ENCODE results near the gene LSS. TPM values are rescaled to one million over a fixed set of nuclear protein-coding genes. Genes with fewer than 3 reads are reported as not detected.

Gene LSS
- total and polyA plus RNA-seq, 2 of the 8 experiments (the other 6 are each of a cell fraction or from before 2014, with no cell fraction given), result 96.1 to 123 TPM

GRCh38 chr21:46156678-46157077 is 71.9 kb downstream of the LSS start:
- no peak overlapping the region for H2AK5ac ChIP-seq (ENCODE audit: low read depth, low read length)
- H3K14ac ChIP-seq (ENCODE audit: insufficient read length), result no peak overlapping the region
- no peak overlapping the region; the same call in 1 of the 2 replicates for H2BK5ac ChIP-seq (ENCODE audit: low read depth, low read length)
- no peaks in the 10 kb centered on the region for H3K27me3 ChIP-seq (replicated peaks in 1 of 4; ENCODE audit: control insufficient read depth in 3 of 4, extremely low read depth in 1 of 4, insufficient read depth in 3 of 4, low read length in 3 of 4)
- no peak overlapping the region for H3K27ac ChIP-seq (ENCODE audit: low read depth, low read length)
- no peak overlapping the region for H2AFZ ChIP-seq (ENCODE audit: low read length)
- H3K23ac ChIP-seq (ENCODE audit: insufficient read length), result no peak overlapping the region
- peaks cover 4 to 19% of the 10 kb centered on the region in 2 experiments; a peak in 2 of 4 replicates for H3K9me3 ChIP-seq (ENCODE audit: insufficient read depth in 2 of 2, low read depth in 1 of 2, low read length in 1 of 2)
- H3K4ac ChIP-seq (replicated peaks; ENCODE audit: insufficient read length, low read depth, low read length), result no peak overlapping the region
- no peak overlapping the region for H2BK15ac ChIP-seq (ENCODE audit: low read length)
- TF ChIP-seq RFX5 (IDR thresholded peaks at IDR 0.05; ENCODE audit: borderline replicate concordance, low read depth, low read length) (no peak), KDM1A (IDR thresholded peaks at IDR 0.05; ENCODE audit: borderline replicate concordance, low read length) (no peak), SIN3A (conservative IDR thresholded peaks at IDR 0.05 in 1 of 2, IDR thresholded peaks at IDR 0.05 in 1 of 2; ENCODE audit: low read depth in 1 of 2, low read length in 2 of 2) (no peak), SIX5 (IDR thresholded peaks at IDR 0.05; ENCODE audit: low read depth, low read length) (no peak), KDM4A (IDR thresholded peaks at IDR 0.05; ENCODE audit: low read depth, low read length, severe bottlenecking) (no peak), BRCA1 (IDR thresholded peaks at IDR 0.05; ENCODE audit: low read depth, low read length) (no peak), EP300 (IDR thresholded peaks at IDR 0.05; ENCODE audit: borderline replicate concordance in 1 of 2, low read depth in 2 of 2, low read length in 2 of 2) (no peak), HDAC6 (IDR thresholded peaks at IDR 0.05; ENCODE audit: low read depth, low read length) (no peak), NANOG (IDR thresholded peaks at IDR 0.05; ENCODE audit: insufficient read depth, low read depth, low read length, poor library complexity, severe bottlenecking) (no peak), E2F6 (IDR thresholded peaks at IDR 0.05) (no peak), BACH1 (IDR thresholded peaks at IDR 0.05; ENCODE audit: low read length) (no peak)
- no peaks in the 10 kb centered on the region; the same call in 1 of the 2 replicates for H3K79me1 ChIP-seq (ENCODE audit: low read depth, low read length)
- no peak overlapping the region for H2BK12ac ChIP-seq (ENCODE audit: low read depth, low read length)
- no peak overlapping the region for H2BK20ac ChIP-seq (ENCODE audit: low read length)
- no peak overlapping the region for H2BK120ac ChIP-seq (replicated peaks; ENCODE audit: low read depth, low read length)
- H4K5ac ChIP-seq (ENCODE audit: insufficient read length, low read depth, low read length), result no peak overlapping the region
- peaks cover 0 to 17% (median 12%) of the 10 kb centered on the region in 4 experiments; a peak in 5 of 7 replicates for H3K4me1 ChIP-seq (replicated peaks in 1 of 4; ENCODE audit: control insufficient read depth in 3 of 4, insufficient read depth in 4 of 4, low read length in 3 of 4)
- no peak overlapping the region for H3K4me2 ChIP-seq (ENCODE audit: insufficient read depth in 1 of 2, low read depth in 2 of 2, low read length in 2 of 2)
- no peak overlapping the region for H3K18ac ChIP-seq (ENCODE audit: extremely low read depth, low read length)
- no peak overlapping the region for H3K56ac ChIP-seq (replicated peaks; ENCODE audit: insufficient read length, low read depth, low read length)
- WGBS, 2 experiments (ENCODE audit: extremely low coverage in 1 of 2, insufficient coverage in 1 of 2, insufficient read length in 1 of 2, insufficient replicate concordance in 2 of 2, low coverage in 1 of 2, low lambda C conversion rate in 2 of 2, missing lambda C conversion rate in 1 of 2), result 88% methylated on average over 10 of the region's 10 CpGs; no CpG with 5 or more reads in 1 of the 2 experiments
- no peaks in the 10 kb centered on the region for H3K23me2 ChIP-seq (ENCODE audit: low read depth, low read length)
- ChIA-PET POLR2A (ENCODE audit: partially characterized antibody) (no interaction called here), CTCF (ENCODE audit: partially characterized antibody) (interaction anchor here (1.5 kb wide), 1 partner anchor 14 kb away, joined by 5 read pairs; no protein-coding TSS in a partner anchor)
- peaks cover 0 to 12% (median 6%) of the 10 kb centered on the region in 4 experiments; a peak in 5 of 8 replicates for H3K36me3 ChIP-seq (ENCODE audit: control insufficient read depth in 2 of 4, insufficient read depth in 4 of 4, low read length in 3 of 4)
- H4K8ac ChIP-seq (ENCODE audit: extremely low read depth, insufficient read depth, low read length), result no peak overlapping the region
- no peak for FAIRE-seq
- H3K79me2 ChIP-seq (ENCODE audit: control insufficient read depth in 1 of 2, insufficient read depth in 2 of 2, low read length in 2 of 2), result no peaks in the 10 kb centered on the region
- DNase-seq (ENCODE audit: low read depth in 1 of 2, low spot score in 2 of 2), result peak in 1 of 2 experiments; percentile 38
- H4K91ac ChIP-seq (replicated peaks; ENCODE audit: insufficient read length, low read length), result no peak overlapping the region
- no peak overlapping the region for H3K4me3 ChIP-seq (ENCODE audit: extremely low read depth in 1 of 4, insufficient read depth in 2 of 4, low read depth in 3 of 4, low read length in 4 of 4)
- no peak overlapping the region for H3K9ac ChIP-seq (replicated peaks in 1 of 4; ENCODE audit: extremely low read depth in 1 of 4, low read depth in 3 of 4, low read length in 3 of 4)
- peaks cover 0 to 4% of the 10 kb centered on the region in 2 experiments for H4K20me1 ChIP-seq (replicated peaks in 1 of 2; ENCODE audit: control insufficient read depth in 1 of 2, insufficient read depth in 2 of 2, low read length in 2 of 2)

Measured in H1 (cell line).